Fibroblast of lung (primary cell): ENCODE results near the gene LRRC36. TPM values are rescaled to one million over a fixed set of nuclear protein-coding genes. Genes with fewer than 3 reads are reported as not detected.

Source experiments
- DNase-seq, 2 donors: peaks; one replicate each; pipeline versions ENCODE4 v3.0.0 to v3.0.0-alpha.2; 2010; ENCODE audit warnings: low read depth in 2 of 2
- H2AFZ ChIP-seq: 2 replicates; pipeline ENCODE4 v1.5.1; 2012; ENCODE audit warnings: low read length, control low read depth, inconsistent platforms
- H3K27ac ChIP-seq: 2 replicates; pipeline ENCODE4 v1.5.1; 2011; ENCODE audit warnings: low read length, control low read depth; ENCODE audit not compliant: insufficient read depth
- H3K27me3 ChIP-seq: 2 replicates; pipeline ENCODE4 v1.5.1; 2011; ENCODE audit warnings: mild to moderate bottlenecking, low read length; ENCODE audit not compliant: control insufficient read depth, insufficient read depth
- H3K36me3 ChIP-seq: 2 replicates; pipeline ENCODE4 v1.5.1; 2011; ENCODE audit warnings: low read length; ENCODE audit not compliant: control insufficient read depth, insufficient read depth
- H3K4me1 ChIP-seq: 2 replicates; pipeline ENCODE4 v1.5.1; 2011; ENCODE audit warnings: low read length; ENCODE audit not compliant: control insufficient read depth, insufficient read depth; ENCODE audit errors: extremely low read depth
- H3K4me2 ChIP-seq: 2 replicates; pipeline ENCODE4 v1.5.1; 2011; ENCODE audit warnings: low read length, control low read depth; ENCODE audit not compliant: insufficient read depth; ENCODE audit errors: extremely low read depth
- H3K4me3 ChIP-seq, 4 experiments: fragments of 200-600 bp in 1 of 4; sonication (generic) in 1 of 4; replicated peaks in 1 of 4; 2 replicates each; pipeline ENCODE4 v1.5.1; 2011 to 2016; ENCODE audit warnings: low read length in 4 of 4, low read depth in 3 of 4, mild to moderate bottlenecking in 3 of 4, control low read depth in 2 of 4, inconsistent platforms in 1 of 4, mixed read lengths in 1 of 4; ENCODE audit not compliant: insufficient read depth in 1 of 4; ENCODE audit errors: control extremely low read depth in 1 of 4
- H3K79me2 ChIP-seq: 2 replicates; pipeline ENCODE4 v1.5.1; 2012; ENCODE audit warnings: mild to moderate bottlenecking, low read length, inconsistent platforms; ENCODE audit not compliant: control insufficient read depth, insufficient read depth
- H3K9ac ChIP-seq: 2 replicates; pipeline ENCODE4 v1.5.1; 2011; ENCODE audit warnings: mild to moderate bottlenecking, low read length, control low read depth; ENCODE audit not compliant: insufficient read depth
- H3K9me3 ChIP-seq: 2 replicates; pipeline ENCODE4 v1.5.1; 2012; ENCODE audit warnings: low read depth, low read length; ENCODE audit not compliant: control insufficient read depth, insufficient read depth
- H4K20me1 ChIP-seq: 2 replicates; pipeline ENCODE4 v1.5.1; 2011; ENCODE audit warnings: low read length; ENCODE audit not compliant: control insufficient read depth, insufficient read depth; ENCODE audit errors: extremely low read depth
- CTCF ChIP-seq, 2 donors: IDR thresholded peaks in 1 of 2; conservative IDR thresholded peaks in 1 of 2; 1 replicate in 1 of 2; 2 replicates in 1 of 2; pipeline ENCODE4 v1.5.1; 2011 to 2012; ENCODE audit warnings: low read length in 2 of 2, control low read depth in 1 of 2, inconsistent platforms in 1 of 2, low read depth in 1 of 2, mild to moderate bottlenecking in 1 of 2
- EZH2 ChIP-seq: IDR thresholded peaks from 2 replicates; pipeline ENCODE4 v1.5.1; 2012; ENCODE audit warnings: low read length, control low read depth, mild to moderate bottlenecking; ENCODE audit errors: missing control alignments
- polyA plus RNA-seq, 2 donors: library from polyadenylated mRNA; depleted of rRNA in 1 of 2; stranded (reverse) in 1 of 2; unstranded in 1 of 2; fragments of >200 nt; gene quantifications; 2 replicates each; pipeline ENCODE4 v1.2.1, GENCODE V29; 2011 to 2012; ENCODE audit warnings: missing spikeins in 1 of 2
- total RNA-seq: library from RNA; depleted of rRNA; stranded (reverse); fragments of >200 nt; gene quantifications from 2 replicates; pipeline ENCODE4 v1.2.1, GENCODE V29; 2014

LRRC36 gene
- total and polyA plus RNA-seq, 2 donors (not counting 1 experiment from before 2014, with no cell fraction given): 0.06 to 0.66 TPM

DNA sequence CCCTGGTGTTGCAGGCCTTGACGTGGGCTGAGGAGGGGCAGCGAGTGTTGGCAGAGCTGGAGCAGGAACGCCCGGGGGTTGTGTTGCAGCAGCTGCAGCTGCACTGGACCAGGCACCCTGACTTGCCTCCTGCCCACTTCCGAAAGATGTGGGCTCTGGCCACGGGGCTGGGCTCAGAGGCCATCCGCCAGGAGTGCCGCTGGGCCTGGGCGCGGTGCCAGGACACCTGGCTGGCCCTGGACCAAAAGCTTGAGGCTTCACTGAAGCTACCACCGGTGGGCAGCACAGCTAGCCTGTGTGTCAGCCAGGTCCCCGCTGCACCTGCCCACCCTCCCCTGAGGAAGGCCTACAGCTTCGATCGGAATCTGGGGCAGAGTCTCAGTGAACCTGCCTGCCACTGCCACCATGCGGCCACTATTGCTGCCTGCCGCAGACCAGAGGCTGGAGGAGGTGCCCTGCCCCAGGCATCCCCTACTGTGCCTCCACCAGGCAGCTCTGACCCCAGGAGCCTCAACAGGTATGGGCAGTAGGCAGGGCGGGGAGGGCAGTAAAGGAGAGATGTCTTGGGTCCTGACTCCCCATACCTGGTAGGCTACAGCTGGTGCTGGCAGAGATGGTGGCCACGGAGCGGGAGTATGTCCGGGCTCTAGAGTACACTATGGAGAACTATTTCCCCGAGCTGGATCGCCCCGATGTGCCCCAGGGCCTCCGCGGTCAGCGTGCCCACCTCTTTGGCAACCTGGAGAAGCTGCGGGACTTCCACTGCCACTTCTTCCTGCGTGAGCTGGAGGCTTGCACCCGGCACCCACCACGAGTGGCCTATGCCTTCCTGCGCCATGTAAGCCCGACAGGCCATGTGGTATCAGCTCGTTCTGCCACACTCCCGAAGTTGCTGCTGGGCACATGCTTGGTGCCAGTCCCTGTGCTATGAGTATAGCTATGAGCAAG, 41.6 kb upstream of the LRRC36 start:
- Histone ChIP-seq H3K4me3 (no peak overlapping the region), H3K9me3 (no peaks in the 10 kb centered on the region), H3K36me3 (peaks cover 15% of the 10 kb centered on the region), H3K27ac (no peak overlapping the region), H2AFZ (no peak overlapping the region), H3K79me2 (no peaks in the 10 kb centered on the region), H3K4me1 (no peaks in the 10 kb centered on the region), H4K20me1 (no peaks in the 10 kb centered on the region), H3K4me2 (no peak overlapping the region), H3K9ac (no peak overlapping the region), H3K27me3 (no peaks in the 10 kb centered on the region)
- DNase-seq: peak in 1 of 2 donors; percentile 26
- TF ChIP-seq EZH2 (no peak), CTCF (conservative IDR thresholded peaks at IDR 0.05 in 1 of 2, IDR thresholded peaks at IDR 0.05 in 1 of 2; ENCODE audit: low read depth in 1 of 2, low read length in 2 of 2) (peak; percentile 29 to 54)

- Histone ChIP-seq H3K4me1 (no peaks in the 10 kb centered on the region), H2AFZ (no peak overlapping the region), H3K4me3 (no peak overlapping the region), H3K9me3 (no peaks in the 10 kb centered on the region), H3K27me3 (no peaks in the 10 kb centered on the region), H3K36me3 (peaks cover 15% of the 10 kb centered on the region), H3K9ac (no peak overlapping the region), H4K20me1 (no peaks in the 10 kb centered on the region), H3K79me2 (no peaks in the 10 kb centered on the region), H3K4me2 (no peak overlapping the region), H3K27ac (no peak overlapping the region)
- peak in 1 of 2 donors; percentile 46 for DNase-seq
- TF ChIP-seq CTCF (conservative IDR thresholded peaks at IDR 0.05 in 1 of 2, IDR thresholded peaks at IDR 0.05 in 1 of 2; ENCODE audit: low read depth in 1 of 2, low read length in 2 of 2) (no peak), EZH2 (no peak)
Measured at GRCh38 chr16:67286441-67287235, 40.0 kb upstream of the LRRC36 start.

- Histone ChIP-seq H3K9me3 (no peaks in the 10 kb centered on the region), H3K4me1 (no peaks in the 10 kb centered on the region), H3K27ac (no peak overlapping the region), H3K9ac (no peak overlapping the region), H3K4me2 (no peak overlapping the region), H3K4me3 (no peak overlapping the region), H2AFZ (no peak overlapping the region), H3K36me3 (peaks cover 10% of the 10 kb centered on the region), H3K27me3 (no peaks in the 10 kb centered on the region), H3K79me2 (no peaks in the 10 kb centered on the region), H4K20me1 (no peaks in the 10 kb centered on the region)
- DNase-seq: no peak
- TF ChIP-seq EZH2 (no peak), CTCF (conservative IDR thresholded peaks at IDR 0.05 in 1 of 2, IDR thresholded peaks at IDR 0.05 in 1 of 2; ENCODE audit: low read depth in 1 of 2, low read length in 2 of 2) (no peak)
Measured at GRCh38 chr16:67287960-67288359, 38.7 kb upstream of the LRRC36 start.
